Measurements from ENCODE around the gene TNFRSF19.

DNA sequence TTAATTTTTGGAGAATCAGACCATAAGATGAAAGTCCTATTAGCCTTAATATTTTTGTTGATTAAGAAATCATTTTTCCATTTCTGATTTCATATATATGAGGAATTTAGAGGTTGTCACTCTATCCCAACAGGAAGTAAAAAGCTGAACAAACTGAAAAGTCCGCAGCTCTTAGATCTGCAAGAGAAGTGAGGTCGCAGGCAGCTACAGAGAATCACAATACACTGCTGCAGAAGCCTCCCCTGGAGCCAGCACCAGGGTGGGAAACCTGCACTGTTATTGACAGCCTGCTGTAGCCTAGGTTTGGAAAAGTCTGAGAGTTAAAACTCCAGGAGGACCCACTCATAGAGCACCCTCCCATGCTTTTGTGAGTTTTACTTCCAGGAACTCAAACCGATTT, 29.9 kb downstream of the TNFRSF19 start:
- no peak for TF ChIP-seq CTCF (IDR thresholded peaks at IDR 0.05)
- TF ChIP-seq POLR2A (IDR thresholded peaks at IDR 0.05) = no peak

All from thyroid gland (tissue), 4 donors.